NK-92 treated with Interleukin-12 subunit alpha and Interleukin-12 subunit beta, amount 100 ng/mL, for 24 hours (cell line): ENCODE measurements around the gene LCOR.

ENCODE experiments used
- DNase-seq: peaks from one replicate; lab custom pipeline; 2025; lab: John Stamatoyannopoulos, UW

Gene LCOR

GRCh38 chr10:96890172-96890513 lies 58.0 kb downstream of the LCOR start:
- no peak for DNase-seq

- no peak for DNase-seq
Measured at GRCh38 chr10:96890580-96890979, 58.5 kb downstream of the LCOR start.

GRCh38 chr10:96891840-96892239 lies 59.7 kb downstream of the LCOR start:
- no peak for DNase-seq

GRCh38 chr10:96895662-96896424 lies 63.7 kb downstream of the LCOR start:
- DNase-seq, result no peak

- no peak for DNase-seq
Measured at GRCh38 chr10:96896884-96897589, 64.9 kb downstream of the LCOR start.

GRCh38 chr10:96902117-96902516 lies 70.0 kb downstream of the LCOR start:
- DNase-seq, result no peak

GRCh38 chr10:96902731-96903358 lies 70.7 kb downstream of the LCOR start:
- DNase-seq, result no peak

GRCh38 chr10:96904648-96905047 lies 72.5 kb downstream of the LCOR start:
- no peak for DNase-seq

GRCh38 chr10:96906864-96907263 lies 74.8 kb downstream of the LCOR start:
- DNase-seq, result no peak

GRCh38 chr10:96910488-96911395 lies 78.6 kb downstream of the LCOR start:
- DNase-seq, result no peak

- no peak for DNase-seq
Measured at GRCh38 chr10:96912405-96912804, 80.3 kb downstream of the LCOR start.

- DNase-seq, result no peak
Measured at GRCh38 chr10:96913906-96914305, 81.8 kb downstream of the LCOR start.

- no peak for DNase-seq
Measured at GRCh38 chr10:96917628-96918027, 85.5 kb downstream of the LCOR start.

GRCh38 chr10:96918214-96919002 lies 86.3 kb downstream of the LCOR start:
- no peak for DNase-seq

- DNase-seq, result no peak
Measured at GRCh38 chr10:96919785-96920430, 87.8 kb downstream of the LCOR start.

GRCh38 chr10:96921655-96922054 lies 89.6 kb downstream of the LCOR start:
- DNase-seq, result no peak

- no peak for DNase-seq
Measured at GRCh38 chr10:96922978-96923948, 91.2 kb downstream of the LCOR start.

GRCh38 chr10:96924861-96925260 lies 92.8 kb downstream of the LCOR start:
- DNase-seq, result no peak

GRCh38 chr10:96930469-96930868 lies 98.4 kb downstream of the LCOR start:
- DNase-seq, result no peak

- no peak for DNase-seq
Measured at GRCh38 chr10:96935148-96935547, 103.0 kb downstream of the LCOR start.
